ENCODE results near the gene PMM2. TPM values are rescaled to one million over a fixed set of nuclear protein-coding genes. Genes with fewer than 3 reads are reported as not detected.
A peak's percentile ranks its signal among the peaks of the same experiment; 100 is the strongest.

The PMM2 gene
- total RNA-seq, 4 donors from 2014 or later: 10.4 to 20.9 (median 16.6) TPM

- H3K36me3 ChIP-seq: peaks cover 0 to 9% of the 10 kb centered on the region in 2 donors
- peaks cover 21 to 36% of the 10 kb centered on the region in 2 donors for H3K4me1 ChIP-seq
- peak in 1 of 2 donors; percentile 44 for DNase-seq
- H3K27me3 ChIP-seq: peaks cover 12 to 22% (median 18%) of the 10 kb centered on the region in 3 donors
- H3K27ac ChIP-seq: peak overlapping the region; percentile 34 to 65 (median 48)
- peak in 1 of 2 donors; percentile 26 for ATAC-seq
- no peaks in the 10 kb centered on the region for H3K9me3 ChIP-seq
- in situ Hi-C loops (cut with MboI; ENCODE audit: low sequenced_read_pairs in 4 of 4) (no loop called here), intact Hi-C loops (cut with DNase I; ENCODE audit: low total_unique reads) (no loop called here)
- peak overlapping the region in 1 of 4 donors; percentile 10 for H3K4me3 ChIP-seq
- TF ChIP-seq CTCF (IDR thresholded peaks at IDR 0.05 in 4 of 5, conservative IDR thresholded peaks at IDR 0.05 in 1 of 5) (no peak), POLR2A (IDR thresholded peaks at IDR 0.05) (no peak)
Observed at GRCh38 chr16:8861563-8862308, 64.1 kb downstream of the PMM2 start.

GRCh38 chr16:8862309-8863130 lies 64.9 kb downstream of the PMM2 start:
- H3K9me3 ChIP-seq: no peaks in the 10 kb centered on the region
- H3K4me3 ChIP-seq: no peak overlapping the region
- ATAC-seq (no peak), DNase-seq (no peak)
- peaks cover 0 to 9% of the 10 kb centered on the region in 2 donors for H3K36me3 ChIP-seq
- H3K27ac ChIP-seq: peak overlapping the region in 3 of 4 donors; percentile 33 to 46 (median 34)
- in situ Hi-C loops (cut with MboI; ENCODE audit: low sequenced_read_pairs in 4 of 4): no loop called here
- H3K27me3 ChIP-seq: peaks cover 20 to 30% (median 26%) of the 10 kb centered on the region in 3 donors
- H3K4me1 ChIP-seq: peaks cover 22 to 40% of the 10 kb centered on the region in 2 donors
- TF ChIP-seq CTCF (IDR thresholded peaks at IDR 0.05 in 4 of 5, conservative IDR thresholded peaks at IDR 0.05 in 1 of 5) (no peak), POLR2A (IDR thresholded peaks at IDR 0.05) (no peak)
- intact Hi-C loops (cut with DNase I; ENCODE audit: low total_unique reads): no loop called here

- intact Hi-C loops (cut with DNase I; ENCODE audit: low total_unique reads) (no loop called here), in situ Hi-C loops (cut with MboI; ENCODE audit: low sequenced_read_pairs in 4 of 4) (no loop called here)
- H3K9me3 ChIP-seq: no peaks in the 10 kb centered on the region
- peaks cover 33 to 41% of the 10 kb centered on the region in 2 donors for H3K4me1 ChIP-seq
- H3K27me3 ChIP-seq: peaks cover 30 to 37% (median 34%) of the 10 kb centered on the region in 3 donors
- H3K27ac ChIP-seq: peak overlapping the region in 3 of 4 donors; percentile 27 to 73 (median 63)
- no peak for ATAC-seq
- TF ChIP-seq POLR2A (IDR thresholded peaks at IDR 0.05) (no peak), CTCF (IDR thresholded peaks at IDR 0.05 in 4 of 5, conservative IDR thresholded peaks at IDR 0.05 in 1 of 5) (no peak)
- H3K4me3 ChIP-seq: no peak overlapping the region
- no peaks in the 10 kb centered on the region for H3K36me3 ChIP-seq
- DNase-seq: no peak
Observed at GRCh38 chr16:8863594-8864424, 66.2 kb downstream of the PMM2 start.

GRCh38 chr16:8864480-8865110 lies 67.0 kb downstream of the PMM2 start:
- no peak for TF ChIP-seq POLR2A (IDR thresholded peaks at IDR 0.05)
- TF ChIP-seq CTCF (IDR thresholded peaks at IDR 0.05 in 4 of 5, conservative IDR thresholded peaks at IDR 0.05 in 1 of 5): no peak
- peaks cover 38 to 39% of the 10 kb centered on the region in 2 donors for H3K4me1 ChIP-seq
- intact Hi-C loops (cut with DNase I; ENCODE audit: low total_unique reads): no loop called here
- peak overlapping the region; percentile 2 to 73 (median 45) for H3K27ac ChIP-seq
- no peaks in the 10 kb centered on the region for H3K36me3 ChIP-seq
- H3K27me3 ChIP-seq: peaks cover 32 to 37% (median 34%) of the 10 kb centered on the region in 3 donors
- ATAC-seq: no peak
- no peak for DNase-seq
- in situ Hi-C loops (cut with MboI; ENCODE audit: low sequenced_read_pairs in 4 of 4): no loop called here
- no peak overlapping the region for H3K4me3 ChIP-seq
- no peaks in the 10 kb centered on the region for H3K9me3 ChIP-seq

All from gastrocnemius medialis (tissue), 4 donors.